Testis (tissue), 2 donors: ENCODE data around the gene SMOC2.

Experiments used
- CTCF ChIP-seq, 3 experiments: fragments of 450-650 bp in 2 of 3; fragments of 200-600 bp in 1 of 3; sonication (generic) in 1 of 3; IDR thresholded peaks; one replicate each; pipeline ENCODE4 v1.5.1; 2016 to 2019; ENCODE audit warnings: antibody characterized with exemption in 3 of 3, mild to moderate bottlenecking in 2 of 3, moderate library complexity in 1 of 3
- POLR2A ChIP-seq: fragments of 450-650 bp; IDR thresholded peaks from one replicate; pipeline ENCODE4 v1.6.1; 2017; ENCODE audit warnings: antibody characterized with exemption, mild to moderate bottlenecking, moderate library complexity

- TF ChIP-seq POLR2A (no peak), CTCF (IDR thresholded peaks at IDR 0.05) (no peak)
Observed at GRCh38 chr6:168457653-168457934, 16.6 kb downstream of the SMOC2 start.
